ENCODE measurements around the gene MYO3B. TPM values are rescaled to one million over a fixed set of nuclear protein-coding genes. Genes with fewer than 3 reads are reported as not detected.

The MYO3B gene
- total RNA-seq, 1 experiment from 2014 or later: 0.63 TPM

GRCh38 chr2:170250584-170250983, 72.6 kb downstream of the MYO3B start:
- no peak overlapping the region for H3K14ac ChIP-seq (ENCODE audit: insufficient read depth, low read length)
- Mint-ChIP-seq H3K36me3 (ENCODE audit: insufficient read depth in 1 of 3, low read depth in 3 of 3) (no peaks in the 10 kb centered on the region), H3K27me3 (ENCODE audit: low read depth) (no peaks in the 10 kb centered on the region; the same call in none of the 2 replicates), H3K4me3 (no peak overlapping the region), H3K9me3 (no peaks in the 10 kb centered on the region; a peak in 1 of 5 replicates), H3K4me1 (no peaks in the 10 kb centered on the region; a peak in 1 of 4 replicates), H3K27ac (no peak overlapping the region)
- H3K9ac ChIP-seq (ENCODE audit: extremely low read depth, insufficient read length, low read length): no peak overlapping the region
- no peak overlapping the region for H3T11ph ChIP-seq (ENCODE audit: low read length)
- H2BK12ac ChIP-seq (ENCODE audit: insufficient read length, low read depth, low read length): no peak overlapping the region
- H4K5ac ChIP-seq (ENCODE audit: insufficient read length, low read depth, low read length): no peak overlapping the region
- no peak overlapping the region for H3K4ac ChIP-seq (ENCODE audit: low read depth, low read length)
- no peak overlapping the region for H2AK5ac ChIP-seq (ENCODE audit: insufficient read length, low read length)
- no peak overlapping the region for H2BK20ac ChIP-seq (ENCODE audit: low read depth, low read length, poor library complexity, severe bottlenecking)
- H3K23ac ChIP-seq (ENCODE audit: insufficient read length, low read depth, low read length): no peak overlapping the region
- no peak for DNase-seq
- no peak for TF ChIP-seq CTCF (conservative IDR thresholded peaks at IDR 0.05)
- no peak overlapping the region for H4K8ac ChIP-seq (replicated peaks; ENCODE audit: insufficient read length, low read depth, low read length)
- H4K91ac ChIP-seq (ENCODE audit: insufficient read length, low read depth, low read length): no peak overlapping the region
- no peak overlapping the region for H2BK15ac ChIP-seq (ENCODE audit: low read depth, low read length)
- no peak overlapping the region for H3K4me2 ChIP-seq (ENCODE audit: insufficient read depth, insufficient read length, low read length)
- H3K4me1 ChIP-seq (ENCODE audit: insufficient read depth, low read length): no peaks in the 10 kb centered on the region
- no CpG with 5 or more reads among the region's 6 CpGs for WGBS (ENCODE audit: extremely low coverage, insufficient read length, low lambda C conversion rate)
- H3K79me1 ChIP-seq (ENCODE audit: insufficient read depth, low read depth, low read length, poor library complexity, severe bottlenecking): no peaks in the 10 kb centered on the region
- no peak overlapping the region for H3K56ac ChIP-seq (ENCODE audit: insufficient read length, low read depth, low read length)
- no peak overlapping the region for H3K27ac ChIP-seq (ENCODE audit: insufficient read length, low read depth, low read length)
- H2AFZ ChIP-seq (ENCODE audit: low read length): no peak overlapping the region
- no peak overlapping the region for H2BK5ac ChIP-seq (ENCODE audit: insufficient read length, low read length)
- H3K23me2 ChIP-seq (ENCODE audit: insufficient read length, low read depth, low read length, poor library complexity, severe bottlenecking): no peaks in the 10 kb centered on the region
- no peaks in the 10 kb centered on the region for H4K20me1 ChIP-seq (ENCODE audit: control insufficient read depth, insufficient read depth, insufficient read length)
- H3K79me2 ChIP-seq (ENCODE audit: insufficient read depth, low read length): no peaks in the 10 kb centered on the region
- H3K27me3 ChIP-seq (ENCODE audit: insufficient read depth, low read length): no peaks in the 10 kb centered on the region
- no peak overlapping the region for H2BK120ac ChIP-seq (ENCODE audit: low read depth, low read length, poor library complexity, severe bottlenecking)
- no peak overlapping the region for H3K18ac ChIP-seq (ENCODE audit: insufficient read length, low read depth, low read length)
- no peaks in the 10 kb centered on the region for H3K9me3 ChIP-seq (ENCODE audit: control insufficient read depth, low read depth, low read length)

Data from H9 (cell line).